ENCODE data around the gene ZC3H8. TPM values are rescaled to one million over a fixed set of nuclear protein-coding genes. Genes with fewer than 3 reads are reported as not detected.

ZC3H8 gene
- total RNA-seq, 1 experiment from 2014 or later, result 27.0 TPM

- no peak for DNase-seq (ENCODE audit: extremely low read depth, low read depth)
Measured at GRCh38 chr2:112197868-112198267, 57.0 kb downstream of the ZC3H8 start.

GRCh38 chr2:112195950-112196349, 58.9 kb downstream of the ZC3H8 start:
- no peak for DNase-seq (ENCODE audit: extremely low read depth, low read depth)

GRCh38 chr2:112195167-112195766, 59.6 kb downstream of the ZC3H8 start:
- no peak for DNase-seq (ENCODE audit: extremely low read depth, low read depth)

GRCh38 chr2:112194482-112194881, 60.4 kb downstream of the ZC3H8 start:
- DNase-seq (ENCODE audit: extremely low read depth, low read depth), result no peak

GRCh38 chr2:112194028-112194427, 60.8 kb downstream of the ZC3H8 start:
- DNase-seq (ENCODE audit: extremely low read depth, low read depth), result no peak

GRCh38 chr2:112189001-112189556, 65.8 kb downstream of the ZC3H8 start:
- no peak for DNase-seq (ENCODE audit: extremely low read depth, low read depth)

- no peak for DNase-seq (ENCODE audit: extremely low read depth, low read depth)
Measured at GRCh38 chr2:112187805-112188596, 66.8 kb downstream of the ZC3H8 start.

- DNase-seq (ENCODE audit: extremely low read depth, low read depth), result no peak
Measured at GRCh38 chr2:112187046-112187715, 67.7 kb downstream of the ZC3H8 start.

GRCh38 chr2:112185131-112185530, 69.7 kb downstream of the ZC3H8 start:
- DNase-seq (ENCODE audit: extremely low read depth, low read depth), result no peak

GRCh38 chr2:112184121-112184520, 70.7 kb downstream of the ZC3H8 start:
- no peak for DNase-seq (ENCODE audit: extremely low read depth, low read depth)

- DNase-seq (ENCODE audit: extremely low read depth, low read depth), result no peak
Measured at GRCh38 chr2:112183327-112184025, 71.4 kb downstream of the ZC3H8 start.

GRCh38 chr2:112182581-112183034, 72.2 kb downstream of the ZC3H8 start:
- no peak for DNase-seq (ENCODE audit: extremely low read depth, low read depth)

GRCh38 chr2:112181571-112182290, 73.1 kb downstream of the ZC3H8 start:
- no peak for DNase-seq (ENCODE audit: extremely low read depth, low read depth)

GRCh38 chr2:112175958-112176573, 78.8 kb downstream of the ZC3H8 start:
- DNase-seq (ENCODE audit: extremely low read depth, low read depth), result no peak

- no peak for DNase-seq (ENCODE audit: extremely low read depth, low read depth)
Measured at GRCh38 chr2:112175333-112175732, 79.5 kb downstream of the ZC3H8 start.

- no peak for DNase-seq (ENCODE audit: extremely low read depth, low read depth)
Measured at GRCh38 chr2:112174383-112174782, 80.5 kb downstream of the ZC3H8 start.

- DNase-seq (ENCODE audit: extremely low read depth, low read depth), result no peak
Measured at GRCh38 chr2:112173646-112174319, 81.1 kb downstream of the ZC3H8 start.

GRCh38 chr2:112170495-112170894, 84.3 kb downstream of the ZC3H8 start:
- DNase-seq (ENCODE audit: extremely low read depth, low read depth), result no peak
